Kidney (tissue), 14 donors: ENCODE results near the gene CCDC88B. TPM values are rescaled to one million over a fixed set of nuclear protein-coding genes. Genes with fewer than 3 reads are reported as not detected.

Experiments
- DNase-seq, 5 donors: peaks; one replicate each; pipeline ENCODE4 v3.0.0-alpha.2; 2013 to 2020
- FAIRE-seq: peaks from 2 replicates; lab custom pipeline; 2012; peaks lifted over from hg19 to GRCh38; lab: Jason Lieb, UNC
- H3K27ac ChIP-seq, 2 donors: one replicate each; pipeline ENCODE4 v1.7.0; 2013; ENCODE audit warnings: low read depth in 2 of 2, low read length in 2 of 2, inconsistent platforms in 1 of 2
- H3K27me3 ChIP-seq: one replicate; pipeline ENCODE4 v1.7.1; 2013; ENCODE audit warnings: low read length, inconsistent platforms; ENCODE audit not compliant: control insufficient read depth, insufficient read depth
- H3K36me3 ChIP-seq, 3 donors: one replicate each; pipeline versions ENCODE4 v1.7.0 to v1.7.1; 2013; ENCODE audit warnings: low read length in 3 of 3, control low read depth in 1 of 3, inconsistent platforms in 1 of 3; ENCODE audit not compliant: insufficient read depth in 3 of 3, control insufficient read depth in 2 of 3
- H3K4me1 ChIP-seq, 3 donors: one replicate each; pipeline versions ENCODE4 v1.7.0 to v1.7.1; 2013; ENCODE audit warnings: low read length in 3 of 3, inconsistent platforms in 1 of 3, low read depth in 1 of 3; ENCODE audit not compliant: control insufficient read depth in 2 of 3, insufficient read depth in 2 of 3
- H3K4me3 ChIP-seq, 3 donors: one replicate each; pipeline versions ENCODE4 v1.7.0 to v1.8.1; 2013; ENCODE audit warnings: low read length in 3 of 3, control low read depth in 1 of 3, inconsistent platforms in 1 of 3
- H3K9ac ChIP-seq, 3 donors: one replicate each; pipeline versions ENCODE4 v1.7.0 to v1.7.1; 2013; ENCODE audit warnings: low read length in 3 of 3, control low read depth in 1 of 3, inconsistent platforms in 1 of 3
- H3K9me3 ChIP-seq, 3 donors: one replicate each; pipeline versions ENCODE4 v1.7.0 to v1.7.1; 2013; ENCODE audit warnings: low read length in 3 of 3, control low read depth in 1 of 3, inconsistent platforms in 1 of 3; ENCODE audit not compliant: control insufficient read depth in 2 of 3, insufficient read depth in 1 of 3
- intact Hi-C: fragments of 100-400 bp; cut with DNase I; formaldehyde crosslinking; loops from one replicate; pipeline ENCODE4 v1.11.1; 2022
- polyA plus RNA-seq: library from polyadenylated mRNA; stranded (reverse); fragments of 350-450 nt; fragmentation: Illumina TruSeq; extraction: RNeasy Lipid Tissue Mini Kit (QIAGEN cat#74804); gene quantifications from one replicate; pipeline ENCODE4 v1.2.3, GENCODE V29; 2014; ENCODE audit warnings: low read depth, low replicate concordance; ENCODE audit not compliant: insufficient read depth
- total RNA-seq: library from RNA; stranded (reverse); fragmentation: NEBNext Ultra II Directional; extraction: Animal tissue kit (Norgen Biotek cat#: 25700); gene quantifications from one replicate; pipeline ENCODE4 v1.2.1, GENCODE V29; 2021
- TF ChIP-seq, protein P1 (sequence below): IDR thresholded peaks from 3 replicates; pipeline ENCODE4 v1.5.1; 2012; ENCODE audit warnings: mild to moderate bottlenecking, moderate library complexity, borderline replicate concordance; ENCODE audit not compliant: insufficient read depth; ENCODE audit errors: extremely low read depth
- donor health status: control.
- donor health status: control.
- donor health status: control.
- donor health status: control.
- donor health status: control.
- donor health status: DM: yes; HTN: yes; CAD: no.
- donor health status: Normal renal cell carcinoma (clear cell type).

CCDC88B gene
- total and polyA plus RNA-seq, 2 donors from 2014 or later = 10.0 to 13.3 TPM

DNA sequence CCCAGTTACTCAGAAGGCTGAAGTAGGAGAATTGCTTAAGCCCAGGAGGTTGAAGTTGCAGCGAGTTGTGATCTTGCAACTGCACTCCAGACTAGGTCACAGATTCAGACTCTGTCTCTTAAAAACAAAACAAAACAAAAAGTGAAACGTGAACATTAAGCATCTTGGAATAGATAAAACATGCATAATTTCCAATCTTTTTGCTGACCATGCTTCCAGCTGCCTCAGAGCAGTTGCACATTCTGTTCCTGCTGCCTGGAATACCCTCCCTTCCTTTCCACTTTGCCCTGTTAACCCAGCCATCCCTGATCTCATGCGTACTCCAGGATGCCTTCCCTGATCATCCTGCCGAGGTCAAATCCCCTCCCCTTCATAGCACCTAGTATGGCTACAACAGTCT lies 718 bp upstream of the CCDC88B start:
- no peak overlapping the region for H3K27ac ChIP-seq

GRCh38 chr11:64340671-64341335 lies 799 bp downstream of the CCDC88B start:
- DNase-seq (peak in 3 of 5 donors; percentile 49 to 85 (median 84)), FAIRE-seq (no peak)
- Histone ChIP-seq H3K9me3 (no peaks in the 10 kb centered on the region), H3K27ac (no peak overlapping the region), H3K4me1 (peaks cover 0 to 5% (median 4%) of the 10 kb centered on the region in 3 donors), H3K36me3 (no peaks in the 10 kb centered on the region), H3K4me3 (no peak overlapping the region), H3K9ac (no peak overlapping the region), H3K27me3 (no peaks in the 10 kb centered on the region)
- TF ChIP-seq, protein P1, sequence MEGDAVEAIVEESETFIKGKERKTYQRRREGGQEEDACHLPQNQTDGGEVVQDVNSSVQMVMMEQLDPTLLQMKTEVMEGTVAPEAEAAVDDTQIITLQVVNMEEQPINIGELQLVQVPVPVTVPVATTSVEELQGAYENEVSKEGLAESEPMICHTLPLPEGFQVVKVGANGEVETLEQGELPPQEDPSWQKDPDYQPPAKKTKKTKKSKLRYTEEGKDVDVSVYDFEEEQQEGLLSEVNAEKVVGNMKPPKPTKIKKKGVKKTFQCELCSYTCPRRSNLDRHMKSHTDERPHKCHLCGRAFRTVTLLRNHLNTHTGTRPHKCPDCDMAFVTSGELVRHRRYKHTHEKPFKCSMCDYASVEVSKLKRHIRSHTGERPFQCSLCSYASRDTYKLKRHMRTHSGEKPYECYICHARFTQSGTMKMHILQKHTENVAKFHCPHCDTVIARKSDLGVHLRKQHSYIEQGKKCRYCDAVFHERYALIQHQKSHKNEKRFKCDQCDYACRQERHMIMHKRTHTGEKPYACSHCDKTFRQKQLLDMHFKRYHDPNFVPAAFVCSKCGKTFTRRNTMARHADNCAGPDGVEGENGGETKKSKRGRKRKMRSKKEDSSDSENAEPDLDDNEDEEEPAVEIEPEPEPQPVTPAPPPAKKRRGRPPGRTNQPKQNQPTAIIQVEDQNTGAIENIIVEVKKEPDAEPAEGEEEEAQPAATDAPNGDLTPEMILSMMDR = no peak
- intact Hi-C loops = no loop called here

More for the DNA sequence above, 718 bp upstream of the CCDC88B start:
- Histone ChIP-seq H3K4me1 (peaks cover 0 to 5% (median 4%) of the 10 kb centered on the region in 3 donors), H3K36me3 (no peaks in the 10 kb centered on the region), H3K9me3 (no peaks in the 10 kb centered on the region), H3K9ac (no peak overlapping the region), H3K4me3 (no peak overlapping the region), H3K27me3 (no peaks in the 10 kb centered on the region)
- FAIRE-seq = no peak
- intact Hi-C loops = no loop called here
- TF ChIP-seq, protein P1 = no peak
- DNase-seq = no peak

DNA sequence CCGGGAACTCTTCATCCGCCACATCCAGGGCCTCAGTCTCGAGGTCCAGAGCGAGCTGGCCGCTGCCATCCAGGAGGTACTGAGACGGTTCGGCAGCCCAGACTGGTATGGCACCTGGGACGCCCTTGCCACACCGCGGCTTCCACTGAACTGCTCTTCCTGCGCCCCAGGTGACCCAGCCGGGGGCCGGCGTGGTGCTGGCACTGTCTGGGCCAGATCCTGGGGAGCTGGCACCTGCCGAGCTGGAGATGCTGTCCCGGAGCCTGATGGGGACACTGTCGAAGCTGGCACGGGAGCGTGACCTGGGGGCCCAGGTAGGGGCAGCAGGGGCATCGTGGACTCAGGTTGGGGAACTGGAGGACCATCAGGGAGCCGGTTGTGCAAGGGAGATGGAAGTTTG lies 1.4 kb downstream of the CCDC88B start:
- Histone ChIP-seq H3K4me1 (peaks cover 0 to 5% (median 4%) of the 10 kb centered on the region in 3 donors), H3K9ac (no peak overlapping the region), H3K27me3 (no peaks in the 10 kb centered on the region), H3K9me3 (no peaks in the 10 kb centered on the region), H3K27ac (no peak overlapping the region), H3K4me3 (no peak overlapping the region), H3K36me3 (no peaks in the 10 kb centered on the region)
- FAIRE-seq (no peak), DNase-seq (peak in 1 of 5 donors; percentile 73)
- TF ChIP-seq, protein P1 = no peak
- intact Hi-C loops = no loop called here
